Stimulated activated CD4-positive, alpha-beta T cell treated with anti-CD3 and anti-CD28 coated beads, Interleukin-1b, Interleukin-23, amount 100 ng/mL, for 1 hour (primary cell): ENCODE measurements around the gene TFRC.
"Not testable (repeated sequence)": the region's sequence is repeated elsewhere in the genome, so short reads cannot be mapped to it uniquely, and the experiment has no call there.

Experiments
- DNase-seq, 2 donors: peaks; one replicate each; pipeline ENCODE4 v3.0.0-alpha.2; 2020; ENCODE audit warnings: low read depth in 2 of 2

Gene TFRC

GRCh38 chr3:196004359-196005052 is 77.4 kb downstream of the TFRC start:
- not testable (repeated sequence) for DNase-seq

- no peak for DNase-seq
These were observed 78.3 kb downstream of the TFRC start for GRCh38 chr3:196003611-196004010.

- DNase-seq, result not testable (repeated sequence)
These were observed 79.2 kb downstream of the TFRC start for GRCh38 chr3:196002721-196003120.

- not testable (repeated sequence) for DNase-seq
These were observed 80.7 kb downstream of the TFRC start for GRCh38 chr3:196001240-196001639.

GRCh38 chr3:196000360-196000950 is 81.4 kb downstream of the TFRC start:
- not testable (repeated sequence) for DNase-seq

- DNase-seq, result no peak
These were observed 82.0 kb downstream of the TFRC start for GRCh38 chr3:195999896-196000295.
